Measurements from ENCODE around the gene CDKAL1. TPM values are rescaled to one million over a fixed set of nuclear protein-coding genes. Genes with fewer than 3 reads are reported as not detected.

The CDKAL1 gene
- total and polyA plus RNA-seq, 2 of the 8 experiments (the other 6 are each of a cell fraction or from before 2014, with no cell fraction given): 8.4 to 24.6 TPM

DNA sequence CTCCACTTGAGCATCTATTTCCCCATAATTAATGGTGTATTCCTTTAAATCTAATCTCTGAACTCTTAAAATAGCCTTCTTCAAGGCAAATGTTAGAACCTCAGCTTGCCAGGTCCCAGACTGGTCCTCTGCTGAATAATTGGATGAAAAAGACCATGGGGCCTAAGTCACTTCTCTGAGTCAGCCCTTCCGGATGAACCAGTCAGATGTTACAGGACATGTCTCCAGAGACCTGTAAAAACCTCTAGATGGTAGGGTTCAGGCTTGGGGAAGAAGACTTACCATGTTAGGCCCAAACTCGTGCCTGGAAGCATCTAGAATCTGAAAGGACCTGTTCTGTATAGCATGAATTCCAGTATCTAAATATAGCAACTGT, 97.3 kb downstream of the CDKAL1 start (continued):
- TF ChIP-seq EZH2 (IDR thresholded peaks at IDR 0.05; ENCODE audit: low read depth, low read length, severe bottlenecking) (no peak), EP300 (IDR thresholded peaks at IDR 0.05; ENCODE audit: borderline replicate concordance in 1 of 2, low read depth in 2 of 2, low read length in 2 of 2) (no peak)

Data from H1 (cell line).